ENCODE results near the gene PTPRN2. TPM values are rescaled to one million over a fixed set of nuclear protein-coding genes. Genes with fewer than 3 reads are reported as not detected.

PTPRN2 gene
- total RNA-seq, 1 donor from 2014 or later: 0.41 TPM

DNA sequence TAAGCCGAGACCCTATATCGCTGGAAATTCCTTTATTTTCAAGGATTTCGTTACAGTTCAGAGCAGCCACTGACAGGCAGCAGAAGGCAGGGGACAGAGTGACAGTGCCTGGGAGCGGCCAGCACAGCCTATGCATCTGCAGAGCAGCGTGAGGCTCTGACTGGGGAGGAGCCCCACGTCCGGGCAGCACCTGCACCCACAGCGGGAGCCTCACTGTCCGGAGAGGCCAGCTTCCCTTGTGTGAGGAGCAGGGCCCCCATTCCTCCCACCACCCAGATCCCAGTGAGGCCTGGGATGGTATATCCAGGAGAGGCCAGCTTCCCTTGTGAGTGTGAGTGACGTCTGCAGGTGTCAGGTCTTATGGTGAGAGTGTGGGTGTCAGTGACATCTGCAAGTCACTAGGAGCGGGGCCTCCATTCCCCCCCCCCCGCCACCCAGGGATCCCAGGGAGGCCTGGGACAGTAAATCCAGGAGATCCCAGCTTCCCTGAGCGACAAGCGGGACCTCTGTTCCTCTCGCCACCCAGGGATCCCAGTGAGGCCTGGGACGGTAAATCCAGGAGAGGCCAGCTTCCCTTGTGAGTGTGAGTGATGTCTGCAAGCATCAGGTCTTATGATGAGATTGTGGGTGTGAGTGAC, 259.1 kb downstream of the PTPRN2 start:
- Mint-ChIP-seq H3K27me3 (ENCODE audit: insufficient read depth) (no peaks in the 10 kb centered on the region), H3K4me3 (no peak overlapping the region), H3K9me3 (peaks cover 56% of the 10 kb centered on the region), H3K36me3 (ENCODE audit: low read depth) (peaks cover 9% of the 10 kb centered on the region), H3K4me1 (ENCODE audit: low read depth) (no peaks in the 10 kb centered on the region), H3K27ac (no peak overlapping the region)
- intact Hi-C loops (cut with micrococcal nuclease): no loop called here
- DNase-seq (ENCODE audit: low spot score): no peak

DNA sequence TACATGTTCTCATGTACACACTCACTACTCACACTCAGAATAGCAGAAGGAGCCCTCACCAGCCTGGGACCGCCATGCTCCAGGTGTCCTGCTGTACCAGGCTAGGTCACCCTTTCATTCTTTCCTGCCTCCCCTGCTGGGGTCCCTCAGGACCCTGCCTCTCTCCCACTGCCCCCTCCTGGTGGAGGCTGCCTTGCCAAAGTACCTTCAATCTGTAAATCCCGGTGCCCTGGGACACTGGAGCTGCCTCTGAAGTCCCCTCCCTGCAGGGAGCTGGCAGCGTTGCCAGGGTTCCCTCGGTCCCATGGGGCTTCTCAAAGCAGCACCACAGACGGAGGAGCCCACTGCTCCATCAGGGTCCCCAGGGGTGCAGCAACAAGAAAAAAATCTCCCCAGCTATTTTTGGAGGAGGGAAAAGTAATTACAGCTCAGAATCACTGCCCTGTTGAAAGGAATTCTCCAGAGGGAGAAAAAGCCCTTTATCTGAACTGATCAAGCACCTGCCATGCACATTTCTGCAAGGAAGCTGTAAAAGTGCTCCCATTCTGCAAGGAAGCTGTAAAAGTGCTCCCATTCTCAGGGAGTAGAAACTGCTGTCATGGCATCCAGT, 259.9 kb downstream of the PTPRN2 start:
- DNase-seq (ENCODE audit: low spot score): no peak
- Mint-ChIP-seq H3K9me3 (peaks cover 51% of the 10 kb centered on the region), H3K27ac (no peak overlapping the region), H3K27me3 (ENCODE audit: insufficient read depth) (no peaks in the 10 kb centered on the region), H3K36me3 (ENCODE audit: low read depth) (peaks cover 5% of the 10 kb centered on the region), H3K4me1 (ENCODE audit: low read depth) (no peaks in the 10 kb centered on the region), H3K4me3 (no peak overlapping the region)
- intact Hi-C loops (cut with micrococcal nuclease): no loop called here

DNA sequence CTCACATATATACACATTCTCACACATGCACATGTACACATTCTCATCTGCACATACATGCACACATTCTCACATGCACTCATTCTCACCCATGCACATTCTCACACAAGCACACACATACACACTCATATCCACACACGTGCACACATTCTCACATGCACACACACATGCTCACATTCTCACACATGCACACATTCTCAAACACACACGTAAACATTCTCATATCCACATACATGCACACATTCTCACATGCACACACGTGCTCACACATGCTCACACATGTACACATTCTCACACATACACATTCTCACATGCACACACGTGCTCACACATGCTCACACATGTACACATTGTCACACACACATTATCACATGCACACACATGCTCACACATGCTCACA, 260.6 kb downstream of the PTPRN2 start:
- Mint-ChIP-seq H3K4me1 (ENCODE audit: low read depth) (no peaks in the 10 kb centered on the region), H3K27ac (no peak overlapping the region), H3K9me3 (peaks cover 45% of the 10 kb centered on the region), H3K27me3 (ENCODE audit: insufficient read depth) (no peaks in the 10 kb centered on the region), H3K4me3 (no peak overlapping the region), H3K36me3 (ENCODE audit: low read depth) (peaks cover 5% of the 10 kb centered on the region)
- DNase-seq (ENCODE audit: low spot score): no peak
- intact Hi-C loops (cut with micrococcal nuclease): no loop called here

DNA sequence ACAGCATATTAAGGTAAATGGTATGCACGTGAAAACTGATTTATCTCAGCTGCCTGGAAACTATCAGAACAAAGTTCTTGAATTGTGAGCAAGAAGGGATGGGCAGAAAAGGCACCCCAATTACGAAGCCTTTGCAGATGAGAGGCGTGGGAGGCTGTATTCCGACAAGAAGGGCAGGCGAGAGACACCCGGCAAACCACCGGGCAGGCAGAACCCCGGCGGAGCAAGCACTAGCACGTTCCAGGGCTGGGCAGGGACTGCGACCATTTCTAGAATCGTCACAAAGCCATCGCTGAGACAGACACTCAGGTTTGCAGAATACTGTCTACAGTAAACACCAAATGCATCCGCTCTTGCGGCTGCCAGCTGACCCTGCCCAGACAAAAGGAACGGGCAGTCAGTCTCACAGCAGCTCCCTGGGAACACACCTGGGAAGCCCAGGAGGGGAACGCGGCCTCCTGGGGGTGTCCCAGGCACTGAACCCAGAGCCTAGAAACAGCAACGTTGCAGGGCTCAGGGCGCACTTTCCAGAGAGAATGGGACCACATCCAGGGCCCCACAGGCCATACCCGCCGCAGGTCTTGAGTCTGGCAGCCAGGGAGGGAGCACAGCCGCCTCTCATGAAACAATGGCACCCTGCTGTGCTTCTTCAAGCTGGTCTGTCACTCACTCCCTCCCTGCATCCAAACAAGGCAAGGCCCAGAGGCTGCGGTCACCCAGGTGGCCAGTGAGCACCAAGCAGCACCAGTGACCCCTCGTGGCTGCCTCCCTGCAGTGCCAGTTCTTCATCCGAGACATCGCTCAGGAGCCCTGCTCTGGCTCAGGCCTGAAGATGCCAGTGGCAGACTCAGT, 261.9 kb downstream of the PTPRN2 start:
- Mint-ChIP-seq H3K27ac (no peak overlapping the region), H3K4me1 (ENCODE audit: low read depth) (no peaks in the 10 kb centered on the region), H3K4me3 (no peak overlapping the region), H3K9me3 (peaks cover 41% of the 10 kb centered on the region), H3K27me3 (ENCODE audit: insufficient read depth) (no peaks in the 10 kb centered on the region), H3K36me3 (ENCODE audit: low read depth) (peaks cover 2% of the 10 kb centered on the region)
- intact Hi-C loops (cut with micrococcal nuclease): no loop called here
- DNase-seq (ENCODE audit: low spot score): no peak

DNA sequence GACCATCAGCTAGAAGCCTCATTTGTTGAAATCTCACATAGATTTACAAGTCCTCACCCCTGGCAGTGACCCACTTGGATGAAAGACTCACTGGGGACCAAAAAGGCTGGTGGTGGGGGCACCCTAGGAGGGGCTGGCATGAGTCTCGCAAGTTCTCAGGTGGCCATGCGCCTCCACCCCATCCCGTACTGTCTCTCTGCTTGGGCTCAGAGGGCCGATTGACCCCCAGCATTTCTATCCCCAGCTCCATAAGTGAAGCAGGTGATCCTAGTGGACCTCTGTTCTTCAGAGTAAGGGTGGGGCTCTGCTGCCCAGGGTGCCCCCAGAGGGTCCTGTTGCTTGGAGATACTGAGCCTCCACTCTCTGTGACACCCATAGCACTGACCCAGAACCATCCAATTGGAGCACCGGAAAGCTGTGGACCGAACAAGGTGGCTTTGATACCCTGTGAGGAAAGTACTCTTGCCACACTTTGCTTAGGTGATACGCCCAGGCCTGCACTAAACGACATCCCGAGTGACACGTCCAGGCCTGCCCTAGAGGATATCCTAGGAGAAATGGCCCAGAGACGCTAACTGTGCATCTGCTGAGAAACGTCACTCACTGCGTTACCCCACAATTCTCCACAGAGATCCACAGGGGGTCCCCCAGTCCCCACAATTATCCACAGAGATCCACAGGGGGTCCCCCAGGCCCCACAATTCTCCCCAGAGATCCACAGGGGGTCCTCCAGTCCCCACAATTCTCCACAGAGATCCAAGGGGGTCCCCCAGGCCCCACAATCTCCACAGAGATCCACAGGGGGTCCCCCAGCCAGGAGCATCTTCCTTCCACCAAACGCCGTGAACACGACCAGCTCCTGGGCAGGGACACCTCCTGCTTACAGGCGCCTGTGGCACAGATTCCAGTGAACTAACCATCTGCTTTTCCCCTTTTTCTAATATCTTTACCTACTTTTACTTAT, 262.9 kb downstream of the PTPRN2 start:
- Mint-ChIP-seq H3K4me3 (no peak overlapping the region), H3K4me1 (ENCODE audit: low read depth) (no peaks in the 10 kb centered on the region), H3K36me3 (ENCODE audit: low read depth) (peaks cover 2% of the 10 kb centered on the region), H3K27me3 (ENCODE audit: insufficient read depth) (no peaks in the 10 kb centered on the region), H3K9me3 (peaks cover 39% of the 10 kb centered on the region), H3K27ac (no peak overlapping the region)
- intact Hi-C loops (cut with micrococcal nuclease): no loop called here
- DNase-seq (ENCODE audit: low spot score): no peak

DNA sequence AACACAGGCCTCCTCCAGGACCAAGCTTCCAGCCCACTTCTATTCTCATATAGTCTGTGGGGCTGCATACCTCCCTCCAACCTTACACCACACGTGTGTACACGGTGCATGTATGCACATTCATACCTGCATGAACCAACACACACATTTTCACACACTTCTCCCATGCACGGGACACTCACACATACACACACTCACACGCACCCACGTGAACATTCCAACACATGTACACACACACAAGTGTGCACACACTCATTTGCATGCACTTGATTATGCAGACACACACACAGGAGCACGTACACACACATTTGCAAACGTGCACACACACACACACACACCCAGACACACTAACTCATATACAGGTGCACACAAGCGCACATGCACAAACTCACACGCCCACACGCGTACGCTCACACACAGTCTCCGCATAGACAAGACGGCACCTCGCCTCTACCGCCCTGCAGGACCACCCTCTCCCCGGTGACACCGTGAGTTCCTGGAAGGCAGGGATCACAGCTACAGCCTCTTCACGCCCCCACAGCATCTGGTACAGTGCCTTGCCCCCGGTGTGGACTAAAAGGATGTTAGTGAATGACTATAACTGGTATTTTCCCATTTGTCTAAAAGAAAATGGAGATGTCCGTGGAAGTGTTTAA, 263.8 kb downstream of the PTPRN2 start:
- no peak for DNase-seq (ENCODE audit: low spot score)
- Mint-ChIP-seq H3K9me3 (peaks cover 39% of the 10 kb centered on the region), H3K4me3 (no peak overlapping the region), H3K4me1 (ENCODE audit: low read depth) (no peaks in the 10 kb centered on the region), H3K36me3 (ENCODE audit: low read depth) (peaks cover 2% of the 10 kb centered on the region), H3K27me3 (ENCODE audit: insufficient read depth) (no peaks in the 10 kb centered on the region), H3K27ac (no peak overlapping the region)
- intact Hi-C loops (cut with micrococcal nuclease): no loop called here

DNA sequence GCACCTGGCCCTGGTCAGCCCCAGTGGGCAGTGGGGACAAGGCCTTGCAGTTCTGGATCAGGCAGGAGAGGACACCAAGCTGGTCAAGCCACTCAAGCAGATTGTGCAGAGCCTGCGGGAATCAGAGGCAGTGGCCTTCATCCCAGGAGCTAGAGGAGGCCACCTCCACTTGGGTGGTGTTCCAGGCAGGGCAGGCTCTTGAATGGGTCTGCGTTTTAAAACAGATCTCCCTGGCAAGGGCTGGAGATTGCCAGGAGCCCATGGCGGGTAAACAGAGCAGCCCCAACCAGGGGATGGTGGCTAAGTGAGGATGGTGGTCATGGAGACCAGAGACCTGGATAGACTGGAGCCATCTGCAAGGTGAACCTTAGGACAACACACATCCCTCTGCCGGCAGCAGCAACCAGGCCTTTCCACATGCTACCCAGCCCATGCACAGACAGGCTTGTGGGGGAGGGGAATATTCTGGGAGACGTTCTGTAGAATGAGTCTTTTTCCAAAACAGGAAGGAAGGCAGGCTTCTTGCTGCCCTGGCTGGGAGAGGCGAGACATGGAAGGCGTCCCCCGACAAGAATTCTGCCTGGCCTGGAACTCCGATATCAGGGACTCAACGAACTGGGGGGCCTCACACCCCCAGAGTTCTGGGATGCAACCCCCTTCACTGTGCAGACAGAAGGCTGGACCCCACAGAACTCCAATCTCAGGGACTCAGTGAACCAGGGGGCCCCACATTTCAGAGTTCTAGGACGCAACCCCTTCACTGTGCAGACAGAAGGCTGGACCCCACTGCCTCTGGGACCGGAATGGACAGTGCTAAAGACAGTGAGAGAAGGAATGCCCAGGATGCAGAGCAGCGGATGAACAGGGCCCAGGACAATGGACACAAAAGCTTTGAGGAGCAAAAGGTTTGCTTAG, 264.8 kb downstream of the PTPRN2 start:
- Mint-ChIP-seq H3K27me3 (ENCODE audit: insufficient read depth) (no peaks in the 10 kb centered on the region), H3K4me3 (no peak overlapping the region), H3K27ac (no peak overlapping the region), H3K4me1 (ENCODE audit: low read depth) (no peaks in the 10 kb centered on the region), H3K36me3 (ENCODE audit: low read depth) (peaks cover 2% of the 10 kb centered on the region), H3K9me3 (peaks cover 35% of the 10 kb centered on the region)
- intact Hi-C loops (cut with micrococcal nuclease): no loop called here
- DNase-seq (ENCODE audit: low spot score): no peak

DNA sequence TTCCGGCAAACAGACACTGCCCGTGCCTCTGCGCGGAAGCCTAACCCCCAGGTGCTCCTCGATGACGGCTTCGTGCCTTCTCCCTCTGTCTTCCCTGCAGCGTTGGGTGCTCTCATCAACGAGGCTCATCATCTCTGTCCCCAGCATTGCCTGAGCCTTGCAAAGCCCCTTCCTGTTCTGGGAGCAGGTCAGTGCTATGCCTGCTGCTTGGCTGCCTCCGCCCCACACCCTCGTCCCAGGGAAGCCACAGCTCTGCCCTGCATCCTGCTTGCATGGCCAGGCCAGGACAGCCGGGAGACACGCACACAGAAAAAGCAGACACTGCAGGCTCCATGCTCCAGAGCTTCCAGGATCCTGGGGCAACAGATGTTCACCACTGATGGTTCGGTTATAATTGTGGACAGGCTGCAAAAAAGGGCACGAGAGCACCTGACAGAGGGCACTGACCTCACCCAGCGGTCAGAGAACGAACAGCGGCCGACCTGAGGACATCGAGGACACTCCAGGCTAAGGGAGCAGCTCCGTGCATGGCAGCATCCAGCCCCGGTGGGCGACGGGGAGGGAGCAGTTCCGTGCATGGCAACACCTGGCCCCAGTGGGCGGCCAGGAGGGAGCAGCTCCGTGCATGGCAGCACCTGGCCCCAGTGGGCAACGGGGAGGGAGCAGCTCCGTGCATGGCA, 265.5 kb downstream of the PTPRN2 start:
- no peaks in the 10 kb centered on the region for H3K27me3 Mint-ChIP-seq (ENCODE audit: insufficient read depth)
- H3K36me3 Mint-ChIP-seq (ENCODE audit: low read depth): no peaks in the 10 kb centered on the region
- no peak overlapping the region for H3K4me3 Mint-ChIP-seq
- no peak for DNase-seq (ENCODE audit: low spot score)
- H3K9me3 Mint-ChIP-seq: peaks cover 28% of the 10 kb centered on the region
- intact Hi-C loops (cut with micrococcal nuclease): no loop called here
- H3K4me1 Mint-ChIP-seq (ENCODE audit: low read depth): no peaks in the 10 kb centered on the region
- H3K27ac Mint-ChIP-seq: no peak overlapping the region

DNA sequence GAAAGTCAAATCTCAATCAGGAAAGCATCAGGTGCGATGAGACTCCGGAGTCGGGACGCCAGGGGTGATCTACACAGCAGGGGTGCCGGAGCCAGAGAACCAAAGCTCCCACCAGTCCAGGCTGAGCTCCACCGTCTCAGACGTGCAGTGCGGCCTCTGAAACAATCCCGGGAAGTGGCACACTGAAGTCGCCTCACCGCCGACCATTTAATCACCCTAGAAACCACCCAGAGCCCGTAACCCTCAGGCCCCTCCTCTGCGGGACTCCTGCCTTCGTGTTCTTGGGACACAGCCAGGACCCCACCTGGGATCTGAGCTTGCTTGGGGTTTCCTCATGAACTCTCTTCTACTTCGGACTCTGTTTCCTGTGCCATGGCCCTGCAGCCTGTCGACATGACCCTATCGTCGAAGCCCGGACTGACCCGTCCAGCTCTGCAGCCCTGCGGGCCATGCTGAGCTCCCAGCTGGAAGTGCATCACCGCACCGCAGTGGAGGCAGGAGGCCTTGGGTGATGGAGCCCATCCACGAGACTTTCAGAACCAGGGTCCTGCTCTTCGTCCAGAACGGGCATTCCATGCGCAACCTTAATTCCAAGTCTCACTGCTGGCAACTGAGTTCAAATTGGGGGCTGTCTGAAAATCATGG, 266.4 kb downstream of the PTPRN2 start:
- Mint-ChIP-seq H3K4me1 (ENCODE audit: low read depth) (no peaks in the 10 kb centered on the region), H3K9me3 (peaks cover 21% of the 10 kb centered on the region), H3K36me3 (ENCODE audit: low read depth) (no peaks in the 10 kb centered on the region), H3K27ac (no peak overlapping the region), H3K4me3 (no peak overlapping the region), H3K27me3 (ENCODE audit: insufficient read depth) (no peaks in the 10 kb centered on the region)
- DNase-seq (ENCODE audit: low spot score): no peak
- intact Hi-C loops (cut with micrococcal nuclease): no loop called here

DNA sequence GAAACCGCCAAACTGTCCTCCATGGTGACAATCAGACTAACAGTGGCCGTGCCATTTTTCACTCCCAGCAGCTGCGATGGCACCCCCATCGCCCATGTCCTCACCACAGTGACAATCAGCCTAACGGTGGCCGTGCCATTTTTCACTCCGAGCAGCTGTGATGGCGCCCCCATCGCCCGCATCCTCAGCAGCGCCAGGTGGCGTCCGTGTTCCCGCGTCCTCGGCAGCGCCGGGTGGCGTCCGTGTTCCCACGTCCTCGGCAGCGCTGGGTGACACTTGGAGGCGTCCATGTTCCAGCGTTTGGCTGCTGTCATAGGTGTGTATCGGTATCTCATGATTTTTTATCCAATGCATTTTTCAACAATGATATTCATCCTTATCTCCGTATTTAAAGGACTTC, 267.3 kb downstream of the PTPRN2 start:
- Mint-ChIP-seq H3K36me3 (ENCODE audit: low read depth) (no peaks in the 10 kb centered on the region), H3K27me3 (ENCODE audit: insufficient read depth) (peaks cover 2% of the 10 kb centered on the region), H3K9me3 (peaks cover 29% of the 10 kb centered on the region), H3K4me3 (no peak overlapping the region), H3K27ac (no peak overlapping the region), H3K4me1 (ENCODE audit: low read depth) (no peaks in the 10 kb centered on the region)
- no peak for DNase-seq (ENCODE audit: low spot score)
- intact Hi-C loops (cut with micrococcal nuclease): no loop called here

DNA sequence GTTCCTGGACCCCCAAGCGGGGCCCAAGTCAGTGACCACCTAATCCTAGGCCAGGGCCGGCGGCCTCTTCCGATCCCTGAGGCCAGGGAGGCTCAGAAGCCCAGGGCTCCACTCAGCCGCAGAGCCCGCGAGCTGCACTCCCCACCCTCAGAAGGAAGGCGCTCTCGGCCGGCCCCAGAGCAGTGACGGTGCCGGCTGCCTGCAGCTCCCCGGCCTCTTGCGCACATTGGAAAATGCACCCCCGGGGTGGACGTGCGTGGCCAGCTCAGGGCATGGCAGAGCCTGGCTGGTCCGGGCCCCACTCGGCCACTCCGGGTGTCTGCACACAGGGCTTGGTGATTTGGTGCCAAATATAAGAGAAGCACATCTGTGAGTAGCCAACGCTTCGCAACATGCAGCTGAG, 269.1 kb downstream of the PTPRN2 start:
- no peak for DNase-seq (ENCODE audit: low spot score)
- Mint-ChIP-seq H3K4me3 (no peak overlapping the region), H3K4me1 (ENCODE audit: low read depth) (no peaks in the 10 kb centered on the region), H3K27ac (no peak overlapping the region), H3K27me3 (ENCODE audit: insufficient read depth) (peaks cover 2% of the 10 kb centered on the region), H3K9me3 (peaks cover 22% of the 10 kb centered on the region), H3K36me3 (ENCODE audit: low read depth) (no peaks in the 10 kb centered on the region)
- intact Hi-C loops (cut with micrococcal nuclease): no loop called here

All from activated T-helper 1 cell treated with anti-CD3 and anti-CD28 coated beads, Interleukin-12 subunit alpha, Interleukin-12 subunit beta, Interleukin-2, Interleukin-4 antibody, amounts not matched to agents 30 ng/mL and 10 ng/mL and 1 ng/mL, durations not matched to agents 14 hours and 24 hours and 36 hours (primary cell).